H9 (cell line): Measurements from ENCODE around the gene MOG. TPM values are rescaled to one million over a fixed set of nuclear protein-coding genes. Genes with fewer than 3 reads are reported as not detected.

Experiments
- DNase-seq: peaks from one replicate; pipeline ENCODE4 v3.0.0-alpha.2; 2017
- H2AFZ ChIP-seq: one replicate; pipeline ENCODE4 v1.6.1; 2013; ENCODE audit warnings: mild to moderate bottlenecking, low read length, control low read depth, moderate library complexity
- H2AK5ac ChIP-seq: 2 replicates; pipeline ENCODE4 v1.6.1; 2013; ENCODE audit warnings: low read length, control low read depth, mixed read lengths; ENCODE audit not compliant: insufficient read length
- H2BK120ac ChIP-seq: one replicate; pipeline ENCODE4 v1.6.1; 2013; ENCODE audit warnings: low read depth, mild to moderate bottlenecking, low read length, control low read depth, inconsistent platforms; ENCODE audit not compliant: poor library complexity, severe bottlenecking
- H2BK12ac ChIP-seq: 2 replicates; pipeline ENCODE4 v1.6.1; 2013; ENCODE audit warnings: low read length, control low read depth, mixed read lengths, low read depth; ENCODE audit not compliant: insufficient read length
- H2BK15ac ChIP-seq: 2 replicates; pipeline ENCODE4 v1.6.1; 2013; ENCODE audit warnings: low read depth, low read length, control low read depth
- H2BK20ac ChIP-seq: one replicate; pipeline ENCODE4 v1.6.1; 2013; ENCODE audit warnings: low read depth, mild to moderate bottlenecking, low read length, control low read depth, inconsistent platforms; ENCODE audit not compliant: poor library complexity, severe bottlenecking
- H2BK5ac ChIP-seq: 2 replicates; pipeline ENCODE4 v1.6.1; 2013; ENCODE audit warnings: low read length, control low read depth, mixed read lengths; ENCODE audit not compliant: insufficient read length
- H3K14ac ChIP-seq: 2 replicates; pipeline ENCODE4 v1.6.1; 2013; ENCODE audit warnings: low read length, control low read depth; ENCODE audit not compliant: insufficient read depth
- H3K18ac ChIP-seq: 2 replicates; pipeline ENCODE4 v1.6.1; 2013; ENCODE audit warnings: low read depth, mild to moderate bottlenecking, mixed read lengths, low read length, control low read depth; ENCODE audit not compliant: insufficient read length
- H3K23ac ChIP-seq: 2 replicates; pipeline ENCODE4 v1.6.1; 2013; ENCODE audit warnings: low read length, control low read depth, mixed read lengths, low read depth; ENCODE audit not compliant: insufficient read length
- H3K23me2 ChIP-seq: 2 replicates; pipeline ENCODE4 v1.6.1; 2013; ENCODE audit warnings: low read depth, mild to moderate bottlenecking, mixed read lengths, low read length, control low read depth; ENCODE audit not compliant: insufficient read length, poor library complexity, severe bottlenecking
- H3K27ac ChIP-seq: 2 replicates; pipeline ENCODE4 v1.5.1; 2013; ENCODE audit warnings: low read length, control low read depth, mixed read lengths, low read depth; ENCODE audit not compliant: insufficient read length
- H3K27me3 ChIP-seq: 2 replicates; pipeline ENCODE4 v1.6.1; 2013; ENCODE audit warnings: low read length, control low read depth, inconsistent platforms; ENCODE audit not compliant: insufficient read depth
- H3K4ac ChIP-seq: 2 replicates; pipeline ENCODE4 v1.6.1; 2013; ENCODE audit warnings: low read depth, mild to moderate bottlenecking, control low read depth, inconsistent platforms, low read length, moderate library complexity
- H3K4me1 ChIP-seq: 2 replicates; pipeline ENCODE4 v1.6.1; 2013; ENCODE audit warnings: low read length, control low read depth, inconsistent platforms; ENCODE audit not compliant: insufficient read depth
- H3K4me2 ChIP-seq: 2 replicates; pipeline ENCODE4 v1.6.1; 2013; ENCODE audit warnings: low read length, control low read depth, mixed read lengths; ENCODE audit not compliant: insufficient read length, insufficient read depth
- H3K56ac ChIP-seq: 2 replicates; pipeline ENCODE4 v1.6.1; 2013; ENCODE audit warnings: low read depth, mild to moderate bottlenecking, mixed read lengths, low read length, control low read depth; ENCODE audit not compliant: insufficient read length
- H3K79me1 ChIP-seq: 2 replicates; pipeline ENCODE4 v1.6.1; 2013; ENCODE audit warnings: low read depth, mild to moderate bottlenecking, moderate library complexity, low read length, control low read depth, inconsistent platforms; ENCODE audit not compliant: insufficient read depth, poor library complexity, severe bottlenecking
- H3K79me2 ChIP-seq: 2 replicates; pipeline ENCODE4 v1.6.1; 2013; ENCODE audit warnings: low read length, control low read depth, inconsistent platforms; ENCODE audit not compliant: insufficient read depth
- H3K9ac ChIP-seq: 2 replicates; pipeline ENCODE4 v1.6.1; 2013; ENCODE audit warnings: low read length, control low read depth, mixed read lengths; ENCODE audit not compliant: insufficient read length; ENCODE audit errors: extremely low read depth
- H3K9me3 ChIP-seq: one replicate; pipeline ENCODE4 v1.6.1; 2013; ENCODE audit warnings: low read depth, low read length, inconsistent platforms; ENCODE audit not compliant: control insufficient read depth
- H3T11ph ChIP-seq: one replicate; pipeline ENCODE4 v1.6.1; 2013; ENCODE audit warnings: mild to moderate bottlenecking, low read length, control low read depth, inconsistent platforms
- H4K20me1 ChIP-seq: one replicate; pipeline ENCODE4 v1.6.1; 2013; ENCODE audit not compliant: control insufficient read depth, insufficient read length, insufficient read depth
- H4K5ac ChIP-seq: 2 replicates; pipeline ENCODE4 v1.6.1; 2013; ENCODE audit warnings: low read depth, mild to moderate bottlenecking, mixed read lengths, low read length, control low read depth; ENCODE audit not compliant: insufficient read length
- H4K8ac ChIP-seq: replicated peaks from 2 replicates; pipeline ENCODE4 v1.6.1; 2013; ENCODE audit warnings: low read length, control low read depth, mixed read lengths, low read depth; ENCODE audit not compliant: insufficient read length
- H4K91ac ChIP-seq: 2 replicates; pipeline ENCODE4 v1.6.1; 2013; ENCODE audit warnings: low read depth, mild to moderate bottlenecking, moderate library complexity, mixed read lengths, low read length, control low read depth; ENCODE audit not compliant: insufficient read length
- H3K27ac Mint-ChIP-seq, 3 experiments: 2 replicates in 2 of 3; 3 replicates in 1 of 3; pipeline ENCODE4 v1.8.0; 2020 to 2021; ENCODE audit warnings: mixed read lengths in 3 of 3, mild to moderate bottlenecking in 1 of 3, moderate library complexity in 1 of 3
- H3K27me3 Mint-ChIP-seq: 2 replicates; pipeline ENCODE4 v1.8.0; 2021; ENCODE audit warnings: low read depth, mild to moderate bottlenecking, moderate library complexity, mixed read lengths
- H3K36me3 Mint-ChIP-seq, 3 experiments: 2 replicates in 2 of 3; 3 replicates in 1 of 3; pipeline ENCODE4 v1.8.0; 2020 to 2021; ENCODE audit warnings: low read depth in 3 of 3, mixed read lengths in 3 of 3; ENCODE audit not compliant: insufficient read depth in 1 of 3
- H3K4me1 Mint-ChIP-seq, 2 experiments: 2 replicates each; pipeline ENCODE4 v1.8.0; 2020; ENCODE audit warnings: mixed read lengths in 2 of 2
- H3K4me3 Mint-ChIP-seq, 2 experiments: 2 replicates in 1 of 2; 3 replicates in 1 of 2; pipeline ENCODE4 v1.8.0; 2020 to 2021; ENCODE audit warnings: mild to moderate bottlenecking in 2 of 2, mixed read lengths in 2 of 2, moderate library complexity in 1 of 2
- H3K9me3 Mint-ChIP-seq, 2 experiments: 2 replicates in 1 of 2; 3 replicates in 1 of 2; pipeline ENCODE4 v1.8.0; 2020; ENCODE audit warnings: mild to moderate bottlenecking in 2 of 2, mixed read lengths in 2 of 2, moderate library complexity in 1 of 2
- CTCF ChIP-seq: fragments of 200-600 bp; sonication (generic); conservative IDR thresholded peaks from 3 replicates; pipeline ENCODE4 v1.8.0; 2021; ENCODE audit warnings: antibody characterized with exemption, mild to moderate bottlenecking
- WGBS: extraction: QIAGEN DNeasy Blood & Tissue Kit; methylation state at CpG from one replicate; pipeline ENCODE4 v1.1.7; 2013; ENCODE audit warnings: missing lambda C conversion rate, low lambda C conversion rate, mixed read lengths; ENCODE audit not compliant: insufficient read length; ENCODE audit errors: extremely low coverage; 5-methylcytosine and 5-hydroxymethylcytosine counted together
- total RNA-seq: library from RNA; stranded (reverse); gene quantifications from 2 replicates; pipeline ENCODE4 v1.2.1, GENCODE V29; 2021

MOG gene
- total RNA-seq, 1 experiment from 2014 or later, result 0.55 TPM

- no peak for TF ChIP-seq CTCF
- peak overlapping the region in 2 of 3 experiments; percentile 58 to 96; a peak in 5 of 7 replicates for H3K27ac Mint-ChIP-seq
- H3T11ph ChIP-seq, result no peak overlapping the region
- H3K79me1 ChIP-seq, result no peaks in the 10 kb centered on the region
- no CpG with 5 or more reads among the region's 7 CpGs for WGBS
- no peak for DNase-seq
- no peak overlapping the region for H4K8ac ChIP-seq
- H3K23me2 ChIP-seq, result peaks cover 22% of the 10 kb centered on the region
- H3K4me1 ChIP-seq, result peaks cover 17% of the 10 kb centered on the region; the same call in 1 of the 2 replicates
- no peak overlapping the region for H3K23ac ChIP-seq
- peaks cover 7% of the 10 kb centered on the region; the same call in 1 of the 2 replicates for H3K79me2 ChIP-seq
- H3K4ac ChIP-seq, result no peak overlapping the region
- peaks cover 70 to 84% of the 10 kb centered on the region in 2 experiments for H3K4me1 Mint-ChIP-seq
- H3K14ac ChIP-seq, result no peak overlapping the region; the same call in 1 of the 2 replicates
- H2BK12ac ChIP-seq, result no peak overlapping the region
- H3K9me3 ChIP-seq, result no peaks in the 10 kb centered on the region
- no peak overlapping the region for H3K18ac ChIP-seq
- no peaks in the 10 kb centered on the region for H3K27me3 Mint-ChIP-seq
- no peak overlapping the region for H2BK5ac ChIP-seq
- H2AK5ac ChIP-seq, result no peak overlapping the region
- peak overlapping the region; percentile 88 to 92 for H3K4me3 Mint-ChIP-seq
- H3K9ac ChIP-seq, result peak overlapping the region; percentile 17
- no peak overlapping the region for H2BK20ac ChIP-seq
- H2AFZ ChIP-seq, result no peak overlapping the region
- H4K91ac ChIP-seq, result no peak overlapping the region
- H3K56ac ChIP-seq, result no peak overlapping the region
- H4K20me1 ChIP-seq, result no peaks in the 10 kb centered on the region
- no peak overlapping the region for H2BK15ac ChIP-seq
- H3K4me2 ChIP-seq, result peak overlapping the region; percentile 90
- H3K27me3 ChIP-seq, result no peaks in the 10 kb centered on the region
- no peak overlapping the region for H2BK120ac ChIP-seq
- H3K27ac ChIP-seq, result no peak overlapping the region
- H3K9me3 Mint-ChIP-seq, result no peaks in the 10 kb centered on the region
- no peak overlapping the region for H4K5ac ChIP-seq
- H3K36me3 Mint-ChIP-seq, result peaks cover 37 to 67% (median 42%) of the 10 kb centered on the region in 3 experiments; a peak in 6 of 7 replicates
Measured at GRCh38 chr6:29625337-29625930, 31.5 kb upstream of the MOG start.
